GM12878 (cell line): Measurements from ENCODE around the gene UQCR11. TPM values are rescaled to one million over a fixed set of nuclear protein-coding genes. Genes with fewer than 3 reads are reported as not detected.

Experiments
- BRCA1 ChIP-seq: IDR thresholded peaks from 2 replicates; pipeline ENCODE4 v1.6.1; 2011; ENCODE audit warnings: low read depth, low read length, improper control_type of control experiment
- CREB1 ChIP-seq: IDR thresholded peaks from 2 replicates; pipeline ENCODE4 v1.6.1; 2012; ENCODE audit warnings: low read depth, mild to moderate bottlenecking, inconsistent platforms
- ETV6 ChIP-seq, 2 experiments: fragments of 450-650 bp in 1 of 2; IDR thresholded peaks in 1 of 2; conservative IDR thresholded peaks in 1 of 2; 2 replicates each; pipeline ENCODE4 v1.6.1; 2014; ENCODE audit warnings: antibody characterized with exemption in 1 of 2, borderline replicate concordance in 1 of 2, low read depth in 1 of 2, mild to moderate bottlenecking in 1 of 2, moderate library complexity in 1 of 2
- FOXM1 ChIP-seq: IDR thresholded peaks from 2 replicates; pipeline ENCODE4 v1.6.1; 2012; ENCODE audit warnings: low read depth, mild to moderate bottlenecking, inconsistent platforms, low read length, moderate library complexity
- GATAD2B ChIP-seq: fragments of 450-650 bp; conservative IDR thresholded peaks from 2 replicates; pipeline ENCODE4 v1.6.1; 2017; ENCODE audit warnings: low read depth, mild to moderate bottlenecking, moderate library complexity
- HDAC6 ChIP-seq: fragments of 200-600 bp; sonication (generic); IDR thresholded peaks from one replicate; pipeline ENCODE4 v1.8.0; 2017; ENCODE audit warnings: antibody characterized with exemption; ENCODE audit not compliant: unreplicated experiment
- HDGF ChIP-seq: fragments of 450-650 bp; IDR thresholded peaks from 2 replicates; pipeline ENCODE4 v1.6.1; 2016; ENCODE audit warnings: antibody characterized with exemption
- KLF5 ChIP-seq: fragments of 450-650 bp; IDR thresholded peaks from 2 replicates; pipeline ENCODE4 v1.6.1; 2014; ENCODE audit warnings: mild to moderate bottlenecking; ENCODE audit not compliant: partially characterized antibody
- MEF2A ChIP-seq: IDR thresholded peaks from 2 replicates; pipeline ENCODE4 v1.6.1; 2011; ENCODE audit warnings: low read depth, mild to moderate bottlenecking, low read length, moderate library complexity; ENCODE audit not compliant: insufficient read depth
- NR2C2 ChIP-seq: IDR thresholded peaks from 2 replicates; pipeline ENCODE4 v1.6.1; 2011; ENCODE audit warnings: borderline replicate concordance, low read depth; ENCODE audit not compliant: control insufficient read depth, insufficient read length
- NR2F1 ChIP-seq: fragments of 450-650 bp; conservative IDR thresholded peaks from 2 replicates; pipeline ENCODE4 v1.6.1; 2017; ENCODE audit warnings: mild to moderate bottlenecking
- RELA ChIP-seq: fragments of 450-650 bp; IDR thresholded peaks from 2 replicates; pipeline ENCODE4 v1.8.0; 2014; ENCODE audit warnings: borderline replicate concordance; ENCODE audit not compliant: partially characterized antibody
- YY1 ChIP-seq: IDR thresholded peaks from 2 replicates; pipeline ENCODE4 v1.6.1; 2011; ENCODE audit warnings: low read depth, mild to moderate bottlenecking, low read length
- polyA plus RNA-seq, 11 experiments: library from polyadenylated mRNA; depleted of rRNA in 4 of 11; unstranded in 6 of 11; stranded (reverse) in 5 of 11; fragments of >200 nt; fragmentation: Nextera tagmentation in 4 of 11; fragmentation: Illumina TruSeq in 1 of 11; extraction: Ambion mirVana in 4 of 11; extraction: Trizol in 1 of 11; gene quantifications; 1 replicate in 1 of 11; 2 replicates in 10 of 11; pipeline versions ENCODE4 v1.2.1 to v1.2.3, GENCODE V29; 2011 to 2016; ENCODE audit warnings: inconsistent platforms in 2 of 11, missing spikeins in 2 of 11, low read depth in 1 of 11
- total RNA-seq, 4 experiments: library from RNA; depleted of rRNA in 3 of 4; stranded (reverse); fragments of >200 nt in 3 of 4; fragmentation: Illumina TruSeq in 1 of 4; extraction: Trizol in 1 of 4; gene quantifications; 2 replicates each; pipeline versions ENCODE4 v1.2.1 to v1.2.3, GENCODE V29; 2013 to 2021
- TF ChIP-seq, protein P1 (sequence below): fragments of 450-650 bp; IDR thresholded peaks from 2 replicates; pipeline ENCODE4 v1.6.1; 2017; ENCODE audit warnings: mild to moderate bottlenecking, low read depth, inconsistent platforms; ENCODE audit not compliant: poor library complexity, severe bottlenecking
- TF ChIP-seq, protein P2 (sequence below): fragments of 450-650 bp; IDR thresholded peaks from 2 replicates; pipeline ENCODE4 v1.6.1; 2014; ENCODE audit warnings: mild to moderate bottlenecking
- TF ChIP-seq, protein P3 (sequence below): IDR thresholded peaks from 2 replicates; pipeline ENCODE4 v1.6.1; 2011; ENCODE audit warnings: low read depth, mild to moderate bottlenecking, low read length, moderate library complexity, borderline replicate concordance; ENCODE audit errors: extremely low read depth
- TF ChIP-seq, protein P4 (sequence below), 3 experiments: IDR thresholded peaks in 2 of 3; conservative IDR thresholded peaks in 1 of 3; 2 replicates each; pipeline ENCODE4 v1.5.1; 2011; ENCODE audit warnings: low read depth in 3 of 3, low read length in 3 of 3, mild to moderate bottlenecking in 3 of 3, control low read depth in 2 of 3, moderate library complexity in 2 of 3, inconsistent platforms in 1 of 3, mixed read lengths in 1 of 3; ENCODE audit not compliant: control insufficient read depth in 2 of 3, insufficient read depth in 1 of 3; ENCODE audit errors: extremely low read depth in 1 of 3
- TF ChIP-seq, protein P5 (sequence below): fragments of 450-650 bp; conservative IDR thresholded peaks from 2 replicates; pipeline ENCODE4 v1.6.1; 2017; ENCODE audit warnings: mild to moderate bottlenecking, moderate library complexity
- TF ChIP-seq, protein P6 (sequence below): IDR thresholded peaks from 2 replicates; pipeline ENCODE4 v1.6.1; 2012; ENCODE audit warnings: low read length, inconsistent platforms

Gene UQCR11
- total and polyA plus RNA-seq, 10 of the 15 experiments (the other 5 are each of a cell fraction or from before 2014, with no cell fraction given), result 28.6 to 586 (median 193) TPM

DNA sequence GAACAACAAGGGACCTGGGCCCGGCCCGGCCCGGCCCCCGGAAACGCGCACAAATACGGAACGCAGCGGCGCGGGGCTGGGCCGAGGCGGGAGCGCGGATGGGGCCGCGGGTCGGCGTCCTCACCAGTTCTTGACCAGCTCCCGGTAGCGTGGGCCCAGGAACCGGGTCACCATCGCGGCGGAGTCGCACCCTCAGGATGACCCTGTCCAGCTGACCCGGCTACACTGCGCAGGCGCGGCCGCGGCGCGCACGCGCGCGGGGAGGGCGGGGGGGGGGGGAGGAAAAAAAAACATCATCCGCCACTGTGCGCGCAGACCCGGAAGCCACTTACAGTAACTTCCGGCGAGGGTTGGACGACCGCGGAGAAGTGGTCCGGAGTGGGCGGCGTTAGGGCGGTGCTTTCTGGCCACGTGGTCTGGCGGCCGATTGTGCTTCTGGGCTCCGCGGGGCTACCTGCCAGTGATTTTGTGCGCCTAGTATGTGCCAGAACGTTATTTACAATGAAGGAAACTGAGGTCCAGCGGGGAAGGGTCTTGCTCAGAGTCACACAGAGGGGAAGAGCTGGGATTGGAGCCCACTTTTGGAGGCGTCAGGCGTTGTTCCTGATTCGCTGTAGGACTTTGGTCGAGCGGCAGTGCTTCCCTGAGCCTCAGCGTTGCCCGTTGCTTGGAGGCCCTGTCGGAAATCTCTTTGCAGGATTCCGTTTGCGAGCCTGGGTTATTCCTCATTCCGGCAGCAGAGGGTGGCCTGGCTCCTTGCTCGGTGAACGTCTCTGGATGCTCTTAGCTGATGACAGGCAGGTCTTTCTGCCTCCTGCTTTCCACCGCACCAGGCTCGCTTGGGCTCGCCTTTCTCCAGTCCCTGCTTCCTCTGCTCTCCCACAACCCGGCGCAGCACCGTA, at the start of gene UQCR11 (continued):
- TF ChIP-seq HDAC6, result no peak
- no peak for TF ChIP-seq BRCA1
- TF ChIP-seq, protein P1, sequence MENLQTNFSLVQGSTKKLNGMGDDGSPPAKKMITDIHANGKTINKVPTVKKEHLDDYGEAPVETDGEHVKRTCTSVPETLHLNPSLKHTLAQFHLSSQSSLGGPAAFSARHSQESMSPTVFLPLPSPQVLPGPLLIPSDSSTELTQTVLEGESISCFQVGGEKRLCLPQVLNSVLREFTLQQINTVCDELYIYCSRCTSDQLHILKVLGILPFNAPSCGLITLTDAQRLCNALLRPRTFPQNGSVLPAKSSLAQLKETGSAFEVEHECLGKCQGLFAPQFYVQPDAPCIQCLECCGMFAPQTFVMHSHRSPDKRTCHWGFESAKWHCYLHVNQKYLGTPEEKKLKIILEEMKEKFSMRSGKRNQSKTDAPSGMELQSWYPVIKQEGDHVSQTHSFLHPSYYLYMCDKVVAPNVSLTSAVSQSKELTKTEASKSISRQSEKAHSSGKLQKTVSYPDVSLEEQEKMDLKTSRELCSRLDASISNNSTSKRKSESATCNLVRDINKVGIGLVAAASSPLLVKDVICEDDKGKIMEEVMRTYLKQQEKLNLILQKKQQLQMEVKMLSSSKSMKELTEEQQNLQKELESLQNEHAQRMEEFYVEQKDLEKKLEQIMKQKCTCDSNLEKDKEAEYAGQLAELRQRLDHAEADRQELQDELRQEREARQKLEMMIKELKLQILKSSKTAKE, result no peak
- TF ChIP-seq, protein P2, sequence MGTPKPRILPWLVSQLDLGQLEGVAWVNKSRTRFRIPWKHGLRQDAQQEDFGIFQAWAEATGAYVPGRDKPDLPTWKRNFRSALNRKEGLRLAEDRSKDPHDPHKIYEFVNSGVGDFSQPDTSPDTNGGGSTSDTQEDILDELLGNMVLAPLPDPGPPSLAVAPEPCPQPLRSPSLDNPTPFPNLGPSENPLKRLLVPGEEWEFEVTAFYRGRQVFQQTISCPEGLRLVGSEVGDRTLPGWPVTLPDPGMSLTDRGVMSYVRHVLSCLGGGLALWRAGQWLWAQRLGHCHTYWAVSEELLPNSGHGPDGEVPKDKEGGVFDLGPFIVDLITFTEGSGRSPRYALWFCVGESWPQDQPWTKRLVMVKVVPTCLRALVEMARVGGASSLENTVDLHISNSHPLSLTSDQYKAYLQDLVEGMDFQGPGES, result no peak
- TF ChIP-seq, protein P3, sequence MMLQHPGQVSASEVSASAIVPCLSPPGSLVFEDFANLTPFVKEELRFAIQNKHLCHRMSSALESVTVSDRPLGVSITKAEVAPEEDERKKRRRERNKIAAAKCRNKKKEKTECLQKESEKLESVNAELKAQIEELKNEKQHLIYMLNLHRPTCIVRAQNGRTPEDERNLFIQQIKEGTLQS, result peak; percentile 51; the same call in 1 of the 2 replicates
- TF ChIP-seq GATAD2B, result no peak; the same call in none of the 2 replicates
- no peak for TF ChIP-seq HDGF
- TF ChIP-seq, protein P4, sequence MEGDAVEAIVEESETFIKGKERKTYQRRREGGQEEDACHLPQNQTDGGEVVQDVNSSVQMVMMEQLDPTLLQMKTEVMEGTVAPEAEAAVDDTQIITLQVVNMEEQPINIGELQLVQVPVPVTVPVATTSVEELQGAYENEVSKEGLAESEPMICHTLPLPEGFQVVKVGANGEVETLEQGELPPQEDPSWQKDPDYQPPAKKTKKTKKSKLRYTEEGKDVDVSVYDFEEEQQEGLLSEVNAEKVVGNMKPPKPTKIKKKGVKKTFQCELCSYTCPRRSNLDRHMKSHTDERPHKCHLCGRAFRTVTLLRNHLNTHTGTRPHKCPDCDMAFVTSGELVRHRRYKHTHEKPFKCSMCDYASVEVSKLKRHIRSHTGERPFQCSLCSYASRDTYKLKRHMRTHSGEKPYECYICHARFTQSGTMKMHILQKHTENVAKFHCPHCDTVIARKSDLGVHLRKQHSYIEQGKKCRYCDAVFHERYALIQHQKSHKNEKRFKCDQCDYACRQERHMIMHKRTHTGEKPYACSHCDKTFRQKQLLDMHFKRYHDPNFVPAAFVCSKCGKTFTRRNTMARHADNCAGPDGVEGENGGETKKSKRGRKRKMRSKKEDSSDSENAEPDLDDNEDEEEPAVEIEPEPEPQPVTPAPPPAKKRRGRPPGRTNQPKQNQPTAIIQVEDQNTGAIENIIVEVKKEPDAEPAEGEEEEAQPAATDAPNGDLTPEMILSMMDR (IDR thresholded peaks at IDR 0.05 in 2 of 3, conservative IDR thresholded peaks at IDR 0.05 in 1 of 3; ENCODE audit: control insufficient read depth in 2 of 3, extremely low read depth in 1 of 3, insufficient read depth in 1 of 3, low read depth in 3 of 3, low read length in 3 of 3), result peak; percentile 70 to 87 (median 76)
- TF ChIP-seq, protein P5, sequence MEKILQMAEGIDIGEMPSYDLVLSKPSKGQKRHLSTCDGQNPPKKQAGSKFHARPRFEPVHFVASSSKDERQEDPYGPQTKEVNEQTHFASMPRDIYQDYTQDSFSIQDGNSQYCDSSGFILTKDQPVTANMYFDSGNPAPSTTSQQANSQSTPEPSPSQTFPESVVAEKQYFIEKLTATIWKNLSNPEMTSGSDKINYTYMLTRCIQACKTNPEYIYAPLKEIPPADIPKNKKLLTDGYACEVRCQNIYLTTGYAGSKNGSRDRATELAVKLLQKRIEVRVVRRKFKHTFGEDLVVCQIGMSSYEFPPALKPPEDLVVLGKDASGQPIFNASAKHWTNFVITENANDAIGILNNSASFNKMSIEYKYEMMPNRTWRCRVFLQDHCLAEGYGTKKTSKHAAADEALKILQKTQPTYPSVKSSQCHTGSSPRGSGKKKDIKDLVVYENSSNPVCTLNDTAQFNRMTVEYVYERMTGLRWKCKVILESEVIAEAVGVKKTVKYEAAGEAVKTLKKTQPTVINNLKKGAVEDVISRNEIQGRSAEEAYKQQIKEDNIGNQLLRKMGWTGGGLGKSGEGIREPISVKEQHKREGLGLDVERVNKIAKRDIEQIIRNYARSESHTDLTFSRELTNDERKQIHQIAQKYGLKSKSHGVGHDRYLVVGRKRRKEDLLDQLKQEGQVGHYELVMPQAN, result peak; percentile 72
- TF ChIP-seq, protein P6, sequence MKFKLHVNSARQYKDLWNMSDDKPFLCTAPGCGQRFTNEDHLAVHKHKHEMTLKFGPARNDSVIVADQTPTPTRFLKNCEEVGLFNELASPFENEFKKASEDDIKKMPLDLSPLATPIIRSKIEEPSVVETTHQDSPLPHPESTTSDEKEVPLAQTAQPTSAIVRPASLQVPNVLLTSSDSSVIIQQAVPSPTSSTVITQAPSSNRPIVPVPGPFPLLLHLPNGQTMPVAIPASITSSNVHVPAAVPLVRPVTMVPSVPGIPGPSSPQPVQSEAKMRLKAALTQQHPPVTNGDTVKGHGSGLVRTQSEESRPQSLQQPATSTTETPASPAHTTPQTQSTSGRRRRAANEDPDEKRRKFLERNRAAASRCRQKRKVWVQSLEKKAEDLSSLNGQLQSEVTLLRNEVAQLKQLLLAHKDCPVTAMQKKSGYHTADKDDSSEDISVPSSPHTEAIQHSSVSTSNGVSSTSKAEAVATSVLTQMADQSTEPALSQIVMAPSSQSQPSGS, result no peak
- TF ChIP-seq CREB1, result 0 out of 2 replicates have a peak, but pooled peaks have one; percentile 16
- TF ChIP-seq RELA, result peak; percentile 16
- 0 out of 2 replicates have a peak, but pooled peaks have one; percentile 48 for TF ChIP-seq YY1
- no peak for TF ChIP-seq NR2C2
- no peak for TF ChIP-seq ETV6 (conservative IDR thresholded peaks at IDR 0.05 in 1 of 2, IDR thresholded peaks at IDR 0.05 in 1 of 2; ENCODE audit: borderline replicate concordance in 1 of 2, low read depth in 1 of 2)
- no peak for TF ChIP-seq FOXM1
- no peak for TF ChIP-seq KLF5
- peak; percentile 97 for TF ChIP-seq NR2F1
- TF ChIP-seq MEF2A, result no peak
